Nephron progenitor cell (in vitro differentiated cells): ENCODE data around the gene MIER1.

ENCODE experiments used
- DNase-seq: peaks from one replicate; pipeline ENCODE4 v3.0.0; 2021
- H3K27ac Mint-ChIP-seq: 2 replicates; pipeline ENCODE4 v1.8.0; 2021; ENCODE audit warnings: mild to moderate bottlenecking, moderate library complexity, mixed read lengths
- H3K27me3 Mint-ChIP-seq: 2 replicates; pipeline ENCODE4 v1.8.0; 2021; ENCODE audit warnings: mild to moderate bottlenecking, low read depth, mixed read lengths; ENCODE audit not compliant: poor library complexity
- H3K36me3 Mint-ChIP-seq: 2 replicates; pipeline ENCODE4 v1.8.0; 2021; ENCODE audit warnings: low read depth, mixed read lengths
- H3K4me1 Mint-ChIP-seq: 2 replicates; pipeline ENCODE4 v1.8.0; 2021; ENCODE audit warnings: mixed read lengths
- H3K4me3 Mint-ChIP-seq: 2 replicates; pipeline ENCODE4 v1.8.0; 2021; ENCODE audit warnings: mild to moderate bottlenecking, moderate library complexity, mixed read lengths
- H3K9me3 Mint-ChIP-seq: 2 replicates; pipeline ENCODE4 v1.8.0; 2021; ENCODE audit warnings: mild to moderate bottlenecking, moderate library complexity, mixed read lengths
- TF ChIP-seq, protein P1 (sequence below): fragments of 200-600 bp; sonication (generic); IDR thresholded peaks from 2 replicates; pipeline ENCODE4 v1.5.0; 2021; ENCODE audit warnings: antibody characterized with exemption

MIER1 gene

DNA sequence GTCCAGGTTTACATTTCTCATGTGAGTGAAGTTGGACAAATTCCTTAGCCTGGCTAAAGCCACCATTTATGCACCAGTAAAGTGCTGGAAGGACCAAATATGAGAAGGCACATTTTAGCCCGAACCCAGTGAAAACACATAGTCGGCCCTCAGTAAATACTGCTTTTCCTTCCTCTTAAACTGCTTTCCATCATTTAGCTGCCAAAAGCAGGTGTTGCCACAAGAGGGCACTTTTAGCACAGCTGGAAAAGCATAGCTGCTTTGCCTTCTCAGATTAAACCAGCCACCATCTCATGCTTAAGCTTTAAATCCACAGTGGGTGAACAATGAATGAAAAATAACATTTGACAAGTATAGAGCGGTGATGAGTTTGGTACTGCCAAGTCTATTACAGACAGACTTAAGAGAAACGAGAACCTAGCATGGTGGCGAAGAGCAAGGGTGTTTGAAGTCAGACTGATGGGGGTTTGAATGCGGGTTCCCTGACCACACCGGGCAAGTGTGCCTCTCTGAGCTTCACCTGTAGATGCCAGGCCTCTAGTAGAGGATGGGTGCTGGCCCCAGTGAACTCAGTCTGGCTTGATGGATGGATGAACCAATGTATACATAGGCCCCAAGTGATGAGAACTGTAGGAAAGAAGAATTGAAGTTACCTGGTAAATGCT lies 71.4 kb downstream of the MIER1 start:
- DNase-seq: peak; percentile 49
- H3K27ac Mint-ChIP-seq: peak overlapping the region; percentile 67
- H3K9me3 Mint-ChIP-seq: no peaks in the 10 kb centered on the region
- H3K27me3 Mint-ChIP-seq: no peaks in the 10 kb centered on the region
- H3K36me3 Mint-ChIP-seq: peaks cover 8% of the 10 kb centered on the region
- H3K4me1 Mint-ChIP-seq: peaks cover 6% of the 10 kb centered on the region
- no peak overlapping the region for H3K4me3 Mint-ChIP-seq
- TF ChIP-seq, protein P1, sequence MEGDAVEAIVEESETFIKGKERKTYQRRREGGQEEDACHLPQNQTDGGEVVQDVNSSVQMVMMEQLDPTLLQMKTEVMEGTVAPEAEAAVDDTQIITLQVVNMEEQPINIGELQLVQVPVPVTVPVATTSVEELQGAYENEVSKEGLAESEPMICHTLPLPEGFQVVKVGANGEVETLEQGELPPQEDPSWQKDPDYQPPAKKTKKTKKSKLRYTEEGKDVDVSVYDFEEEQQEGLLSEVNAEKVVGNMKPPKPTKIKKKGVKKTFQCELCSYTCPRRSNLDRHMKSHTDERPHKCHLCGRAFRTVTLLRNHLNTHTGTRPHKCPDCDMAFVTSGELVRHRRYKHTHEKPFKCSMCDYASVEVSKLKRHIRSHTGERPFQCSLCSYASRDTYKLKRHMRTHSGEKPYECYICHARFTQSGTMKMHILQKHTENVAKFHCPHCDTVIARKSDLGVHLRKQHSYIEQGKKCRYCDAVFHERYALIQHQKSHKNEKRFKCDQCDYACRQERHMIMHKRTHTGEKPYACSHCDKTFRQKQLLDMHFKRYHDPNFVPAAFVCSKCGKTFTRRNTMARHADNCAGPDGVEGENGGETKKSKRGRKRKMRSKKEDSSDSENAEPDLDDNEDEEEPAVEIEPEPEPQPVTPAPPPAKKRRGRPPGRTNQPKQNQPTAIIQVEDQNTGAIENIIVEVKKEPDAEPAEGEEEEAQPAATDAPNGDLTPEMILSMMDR: peak; percentile 68

DNA sequence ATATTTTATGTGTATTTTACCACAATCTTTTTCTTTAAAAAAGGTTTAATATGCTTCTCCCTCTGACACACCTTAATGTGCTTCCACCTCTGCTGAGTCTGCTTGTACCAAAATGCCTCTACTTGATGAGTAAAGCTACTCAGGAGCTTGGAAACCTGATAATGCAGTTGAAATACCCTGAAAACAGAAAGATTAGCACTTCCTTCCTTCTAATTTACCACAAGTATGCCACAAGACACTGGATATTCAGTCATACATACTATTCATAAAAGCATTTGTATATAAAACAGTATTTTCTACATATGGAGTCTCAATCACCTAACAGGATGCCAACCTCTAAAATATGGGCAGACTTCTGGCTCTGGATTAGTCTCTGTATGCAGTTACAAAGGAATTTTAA lies 74.2 kb downstream of the MIER1 start:
- Mint-ChIP-seq H3K4me1 (peaks cover 11% of the 10 kb centered on the region), H3K36me3 (peaks cover 26% of the 10 kb centered on the region), H3K27me3 (no peaks in the 10 kb centered on the region), H3K27ac (no peak overlapping the region), H3K4me3 (no peak overlapping the region), H3K9me3 (no peaks in the 10 kb centered on the region)
- TF ChIP-seq, protein P1: no peak
- no peak for DNase-seq

DNA sequence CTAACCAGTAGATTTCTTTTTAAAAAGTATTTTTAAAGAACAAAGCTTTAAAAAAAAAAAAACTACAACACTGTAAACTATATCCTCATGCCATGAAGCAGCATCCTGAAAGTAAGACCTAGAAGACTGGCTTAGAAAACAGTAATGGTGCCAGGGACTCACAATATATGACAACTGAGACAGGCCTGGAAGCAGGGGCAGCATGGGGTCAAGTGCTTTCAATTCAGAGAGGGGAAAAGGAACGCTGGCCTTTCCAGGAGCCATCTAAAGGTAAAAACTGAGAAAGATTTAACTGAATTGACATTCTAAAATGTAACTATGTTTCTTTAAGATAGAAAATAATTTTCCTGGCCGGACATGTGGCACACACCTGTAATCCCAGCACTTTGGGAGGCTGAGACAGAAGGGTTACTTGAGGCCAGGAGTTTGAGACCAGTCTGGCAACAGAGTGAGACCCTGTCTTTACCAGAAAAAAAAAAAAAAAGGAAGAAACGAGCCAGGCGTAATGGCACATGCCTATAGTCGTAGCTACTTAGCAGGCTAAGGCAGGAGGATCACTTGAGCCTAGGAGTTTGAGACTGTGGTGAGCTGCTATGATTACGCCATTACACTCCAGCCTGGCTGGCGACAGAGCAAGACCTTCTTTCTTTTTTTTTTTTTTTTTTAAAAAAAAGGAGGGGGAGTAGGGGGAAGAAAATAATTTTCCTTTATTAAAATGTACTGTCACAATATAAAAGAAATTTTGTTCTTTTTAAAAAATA lies 75.0 kb downstream of the MIER1 start:
- DNase-seq: no peak
- Mint-ChIP-seq H3K4me3 (no peak overlapping the region), H3K4me1 (peaks cover 11% of the 10 kb centered on the region), H3K27me3 (no peaks in the 10 kb centered on the region), H3K27ac (peak overlapping the region; percentile 64), H3K9me3 (no peaks in the 10 kb centered on the region), H3K36me3 (peaks cover 26% of the 10 kb centered on the region)
- TF ChIP-seq, protein P1: no peak

DNA sequence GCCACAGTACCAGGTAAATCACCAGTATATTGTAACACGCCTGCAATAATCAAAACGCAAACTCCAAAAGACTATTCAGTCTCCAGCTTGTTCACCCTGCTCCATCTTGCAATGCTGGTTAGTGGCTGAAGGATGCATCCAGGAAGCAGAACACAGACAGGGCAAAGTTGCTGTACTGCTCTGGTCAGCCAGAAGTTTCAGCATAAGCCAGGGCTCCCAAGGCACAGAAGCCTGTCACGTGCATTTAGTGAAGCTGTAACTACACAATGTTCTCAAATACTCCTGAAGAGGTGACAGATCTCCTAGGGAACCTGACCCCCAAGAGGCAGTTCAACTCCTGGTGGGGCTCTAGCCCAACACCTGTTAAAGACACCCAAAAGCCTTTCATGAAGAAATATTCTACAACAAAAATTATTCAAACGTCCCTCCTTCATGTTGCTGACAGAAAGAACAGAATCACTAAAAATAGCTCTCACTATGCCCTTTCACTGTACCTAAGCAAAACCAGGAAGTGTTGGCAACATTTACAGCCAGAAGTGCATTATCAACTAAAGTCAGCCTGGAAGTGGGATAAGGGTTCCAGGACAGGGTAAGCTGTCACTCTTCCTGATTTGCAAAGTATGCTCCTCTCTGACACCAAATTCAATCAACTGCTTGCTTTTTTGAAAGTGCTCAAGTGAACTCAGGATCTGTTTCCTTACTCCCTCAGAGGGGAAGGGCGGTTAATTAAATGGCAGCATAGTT lies 77.1 kb downstream of the MIER1 start:
- Mint-ChIP-seq H3K27ac (no peak overlapping the region), H3K27me3 (no peaks in the 10 kb centered on the region), H3K4me1 (peaks cover 11% of the 10 kb centered on the region), H3K4me3 (no peak overlapping the region), H3K9me3 (no peaks in the 10 kb centered on the region), H3K36me3 (peaks cover 34% of the 10 kb centered on the region)
- DNase-seq: no peak
- TF ChIP-seq, protein P1: no peak

DNA sequence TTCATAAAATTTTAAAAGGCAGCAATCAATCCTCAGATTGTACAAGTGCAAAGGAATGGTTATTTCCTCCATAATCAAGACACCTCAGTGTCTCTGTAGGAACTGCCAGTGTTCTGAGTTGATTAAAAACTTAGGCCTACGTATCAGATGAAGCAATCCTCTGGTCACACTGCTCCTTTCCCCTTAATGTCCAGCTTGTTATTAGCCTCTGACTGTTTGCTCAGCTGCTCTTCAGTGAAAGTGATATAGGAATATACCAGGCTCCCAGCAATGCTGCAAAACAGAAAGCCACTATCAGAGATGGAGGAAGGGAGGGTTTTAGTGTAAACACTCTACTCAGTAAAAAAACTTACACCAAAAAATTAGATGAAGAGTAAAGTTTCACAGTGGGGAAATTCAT lies 79.4 kb downstream of the MIER1 start:
- Mint-ChIP-seq H3K4me1 (peaks cover 11% of the 10 kb centered on the region), H3K27ac (peak overlapping the region; percentile 25), H3K9me3 (no peaks in the 10 kb centered on the region), H3K36me3 (peaks cover 48% of the 10 kb centered on the region), H3K4me3 (no peak overlapping the region), H3K27me3 (no peaks in the 10 kb centered on the region)
- no peak for DNase-seq
- TF ChIP-seq, protein P1: no peak
